Uterus (tissue), 4 donors: Measurements from ENCODE around the gene ETV7. TPM values are rescaled to one million over a fixed set of nuclear protein-coding genes. Genes with fewer than 3 reads are reported as not detected.

ENCODE experiments used
- DNase-seq, 2 donors: peaks; one replicate each; pipeline ENCODE4 v3.0.0-alpha.2; 2019 to 2020
- H3K27ac ChIP-seq, 2 donors: fragments of 200-600 bp; sonication (generic); 1 replicate in 1 of 2; 2 replicates in 1 of 2; pipeline ENCODE4 v1.5.1; 2016 to 2018
- H3K27me3 ChIP-seq, 2 donors: fragments of 200-600 bp; sonication (generic); one replicate each; pipeline ENCODE4 v1.5.1; 2018 to 2019; ENCODE audit warnings: control low read depth in 1 of 2
- H3K36me3 ChIP-seq, 2 donors: fragments of 200-600 bp; sonication (generic); one replicate each; pipeline ENCODE4 v1.5.1; 2019; ENCODE audit warnings: control low read depth in 1 of 2
- H3K4me1 ChIP-seq, 2 donors: fragments of 200-600 bp; sonication (generic); one replicate each; pipeline ENCODE4 v1.5.1; 2018 to 2019; ENCODE audit warnings: control low read depth in 1 of 2
- H3K4me3 ChIP-seq, 2 donors: fragments of 200-600 bp; sonication (generic); 1 replicate in 1 of 2; 2 replicates in 1 of 2; pipeline ENCODE4 v1.5.1; 2018 to 2019; ENCODE audit warnings: mild to moderate bottlenecking in 1 of 2
- H3K9me3 ChIP-seq, 2 donors: fragments of 200-600 bp; sonication (generic); one replicate each; pipeline ENCODE4 v1.5.1; 2019; ENCODE audit warnings: control low read depth in 1 of 2
- POLR2A ChIP-seq, 2 donors: fragments of 450-650 bp; IDR thresholded peaks; one replicate each; pipeline ENCODE4 v1.6.1; 2016; ENCODE audit warnings: antibody characterized with exemption in 2 of 2, mild to moderate bottlenecking in 1 of 2, moderate library complexity in 1 of 2
- intact Hi-C: fragments of 100-400 bp; cut with DNase I; formaldehyde crosslinking; loops from one replicate; pipeline ENCODE4 v1.15.1; 2023; ENCODE audit warnings: low total_unique reads
- total RNA-seq, 4 donors: library from RNA; depleted of rRNA in 3 of 4; stranded (reverse); fragments of >200 nt in 3 of 4; gene quantifications; one replicate each; pipeline versions ENCODE4 v1.1.0 to v1.2.4, GENCODE V29; 2014 to 2023
- TF ChIP-seq, protein P1 (sequence below), 4 experiments: fragments of 200-600 bp in 2 of 4; fragments of 450-650 bp in 2 of 4; sonication (generic) in 2 of 4; IDR thresholded peaks; one replicate each; pipeline ENCODE4 v1.5.1; 2016 to 2019; ENCODE audit warnings: antibody characterized with exemption in 4 of 4, mild to moderate bottlenecking in 2 of 4, moderate library complexity in 1 of 4
- donor health status: DM: yes; HTN: yes; CAD: no.

The ETV7 gene
- total RNA-seq, 4 donors from 2014 or later = 1.3 TPM; not detected in 3

DNA sequence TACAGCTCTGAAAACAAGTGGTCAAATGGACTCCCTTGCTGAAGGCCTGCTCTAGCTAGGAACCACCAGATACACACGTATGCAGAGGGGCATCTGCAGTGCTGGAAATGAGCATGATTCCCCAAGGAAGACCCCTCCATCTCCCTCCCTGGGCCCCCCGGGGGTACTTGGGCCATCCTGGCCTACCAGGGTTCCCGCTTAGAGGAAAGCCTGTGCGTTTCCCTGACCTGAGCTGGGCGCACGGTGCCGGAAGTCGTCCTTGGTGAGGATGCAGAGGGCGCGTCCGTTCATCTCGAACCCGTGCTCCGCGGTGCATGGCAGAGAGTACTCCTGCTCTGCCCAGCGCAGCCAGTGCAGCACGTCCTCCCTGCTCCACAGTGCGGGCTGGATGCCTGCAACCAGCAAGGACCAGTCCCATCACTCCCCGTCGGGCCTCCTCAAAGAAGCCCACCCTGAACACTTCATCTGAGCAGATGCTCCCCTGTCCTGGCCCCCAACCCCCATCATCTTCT, 11.8 kb downstream of the ETV7 start:
- intact Hi-C loops = no loop called here
- Histone ChIP-seq H3K27me3 (no peaks in the 10 kb centered on the region), H3K36me3 (no peaks in the 10 kb centered on the region), H3K4me1 (no peaks in the 10 kb centered on the region), H3K9me3 (no peaks in the 10 kb centered on the region), H3K27ac (no peak overlapping the region), H3K4me3 (no peak overlapping the region)
- TF ChIP-seq, protein P1, sequence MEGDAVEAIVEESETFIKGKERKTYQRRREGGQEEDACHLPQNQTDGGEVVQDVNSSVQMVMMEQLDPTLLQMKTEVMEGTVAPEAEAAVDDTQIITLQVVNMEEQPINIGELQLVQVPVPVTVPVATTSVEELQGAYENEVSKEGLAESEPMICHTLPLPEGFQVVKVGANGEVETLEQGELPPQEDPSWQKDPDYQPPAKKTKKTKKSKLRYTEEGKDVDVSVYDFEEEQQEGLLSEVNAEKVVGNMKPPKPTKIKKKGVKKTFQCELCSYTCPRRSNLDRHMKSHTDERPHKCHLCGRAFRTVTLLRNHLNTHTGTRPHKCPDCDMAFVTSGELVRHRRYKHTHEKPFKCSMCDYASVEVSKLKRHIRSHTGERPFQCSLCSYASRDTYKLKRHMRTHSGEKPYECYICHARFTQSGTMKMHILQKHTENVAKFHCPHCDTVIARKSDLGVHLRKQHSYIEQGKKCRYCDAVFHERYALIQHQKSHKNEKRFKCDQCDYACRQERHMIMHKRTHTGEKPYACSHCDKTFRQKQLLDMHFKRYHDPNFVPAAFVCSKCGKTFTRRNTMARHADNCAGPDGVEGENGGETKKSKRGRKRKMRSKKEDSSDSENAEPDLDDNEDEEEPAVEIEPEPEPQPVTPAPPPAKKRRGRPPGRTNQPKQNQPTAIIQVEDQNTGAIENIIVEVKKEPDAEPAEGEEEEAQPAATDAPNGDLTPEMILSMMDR (IDR thresholded peaks at IDR 0.05) = no peak
- no peak for TF ChIP-seq POLR2A (IDR thresholded peaks at IDR 0.05)
- no peak for DNase-seq

DNA sequence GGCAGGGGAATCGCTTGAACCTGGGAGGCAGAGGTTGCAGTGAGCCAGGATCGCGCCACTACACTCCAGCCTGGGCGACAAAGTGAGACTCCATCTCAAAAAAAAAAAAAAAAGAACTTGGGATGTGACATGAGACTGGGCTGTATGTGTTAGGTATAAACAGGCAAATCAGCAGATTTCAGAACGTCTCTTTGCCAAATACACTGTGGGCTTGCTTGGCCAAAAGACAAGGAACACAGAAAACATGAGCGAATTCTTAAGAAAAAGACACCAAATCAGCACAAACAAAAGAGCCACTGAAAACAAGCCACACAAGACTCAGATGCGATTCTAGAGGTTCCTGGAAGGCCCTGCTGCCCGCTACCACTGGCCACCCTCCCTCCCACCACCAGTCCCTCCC, 12.5 kb downstream of the ETV7 start:
- Histone ChIP-seq H3K4me1 (no peaks in the 10 kb centered on the region), H3K9me3 (no peaks in the 10 kb centered on the region), H3K27ac (no peak overlapping the region), H3K36me3 (no peaks in the 10 kb centered on the region), H3K27me3 (no peaks in the 10 kb centered on the region), H3K4me3 (no peak overlapping the region)
- DNase-seq = no peak
- TF ChIP-seq POLR2A (IDR thresholded peaks at IDR 0.05) = no peak
- TF ChIP-seq, protein P1 (IDR thresholded peaks at IDR 0.05) = no peak
- intact Hi-C loops = no loop called here

DNA sequence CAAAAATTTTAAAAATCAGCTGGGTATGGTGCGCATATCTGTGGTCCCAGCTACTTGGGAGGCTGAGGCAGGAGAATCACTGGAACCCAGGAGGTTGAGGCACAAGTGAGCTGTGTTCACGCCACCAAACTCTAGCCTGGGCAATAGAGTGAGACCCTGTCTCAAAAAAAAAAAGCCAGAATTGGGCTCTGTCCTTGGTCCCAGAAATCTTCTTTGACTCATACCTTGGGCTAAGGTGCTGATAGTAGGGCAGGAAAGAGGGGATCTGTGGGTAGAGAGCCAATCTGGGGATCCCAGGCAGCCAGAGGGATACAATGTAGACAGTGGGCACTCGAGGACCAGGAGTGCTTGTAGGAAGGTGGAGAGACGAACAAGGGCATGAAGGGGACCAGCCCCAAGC, 13.3 kb downstream of the ETV7 start:
- TF ChIP-seq, protein P1 (IDR thresholded peaks at IDR 0.05) = no peak
- TF ChIP-seq POLR2A (IDR thresholded peaks at IDR 0.05) = no peak
- Histone ChIP-seq H3K36me3 (no peaks in the 10 kb centered on the region), H3K4me3 (no peak overlapping the region), H3K27me3 (no peaks in the 10 kb centered on the region), H3K4me1 (no peaks in the 10 kb centered on the region), H3K9me3 (no peaks in the 10 kb centered on the region), H3K27ac (no peak overlapping the region)
- no peak for DNase-seq
- intact Hi-C loops = no loop called here

DNA sequence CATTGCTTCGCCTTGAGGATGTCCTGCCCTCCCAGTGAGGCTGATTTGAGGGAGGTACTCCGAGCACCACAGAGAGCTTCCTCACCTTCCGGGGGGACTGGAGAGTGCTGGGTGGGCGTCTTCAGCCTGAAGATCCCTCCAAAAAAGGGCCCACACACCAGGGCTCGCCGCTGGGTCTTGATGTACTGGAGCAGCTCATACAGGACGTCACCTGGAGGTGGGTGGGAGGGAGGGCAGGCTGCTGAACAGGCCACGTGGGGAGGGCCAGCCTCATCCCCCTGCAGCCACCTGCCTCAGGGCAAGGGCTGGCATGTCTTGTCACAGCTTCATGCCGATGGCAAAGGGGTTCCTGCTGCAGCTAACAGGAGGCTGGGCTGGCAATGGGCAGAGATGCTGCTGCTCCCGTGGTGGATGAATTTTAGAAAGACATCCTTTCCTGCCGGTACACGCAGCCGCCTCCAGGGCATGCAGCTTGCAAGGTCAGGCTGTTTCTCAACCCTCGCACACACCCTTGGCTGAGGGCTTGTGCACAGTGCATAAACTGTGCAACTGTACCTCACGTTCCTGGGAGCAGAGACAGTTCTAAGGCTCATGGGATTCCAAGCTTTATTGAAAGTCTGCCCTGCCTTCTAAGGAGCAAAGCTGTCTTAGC, 14.0 kb downstream of the ETV7 start:
- no peaks in the 10 kb centered on the region for H3K36me3 ChIP-seq
- H3K4me1 ChIP-seq = no peaks in the 10 kb centered on the region
- H3K9me3 ChIP-seq = no peaks in the 10 kb centered on the region
- intact Hi-C loops = no loop called here
- TF ChIP-seq, protein P1 (IDR thresholded peaks at IDR 0.05) = no peak
- no peak for TF ChIP-seq POLR2A (IDR thresholded peaks at IDR 0.05)
- H3K27me3 ChIP-seq = no peaks in the 10 kb centered on the region
- no peak overlapping the region for H3K4me3 ChIP-seq
- no peak for DNase-seq
- H3K27ac ChIP-seq = no peak overlapping the region

DNA sequence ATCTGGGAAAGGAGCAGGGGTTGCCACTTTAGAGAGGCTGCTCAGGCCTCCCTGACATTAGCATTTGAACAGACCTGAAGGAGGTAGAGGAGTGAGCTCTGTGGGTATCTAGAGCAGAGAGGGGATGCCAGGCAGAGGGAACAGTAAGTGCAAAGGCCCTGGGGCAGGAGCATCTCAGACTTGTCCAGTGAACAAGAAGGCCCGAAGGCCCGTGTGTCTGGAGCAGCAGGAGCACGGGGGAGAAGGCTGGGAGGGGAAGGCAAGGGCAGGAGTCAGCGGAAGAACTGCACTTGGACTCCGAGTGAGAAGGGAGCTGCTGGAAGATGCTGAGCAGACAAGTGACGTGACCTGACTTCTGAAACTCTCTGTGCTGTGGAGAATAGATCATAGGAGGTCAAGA, 15.4 kb downstream of the ETV7 start:
- H3K27me3 ChIP-seq = no peaks in the 10 kb centered on the region
- no peaks in the 10 kb centered on the region for H3K36me3 ChIP-seq
- intact Hi-C loops = no loop called here
- no peak overlapping the region for H3K4me3 ChIP-seq
- no peak for DNase-seq
- H3K4me1 ChIP-seq = no peaks in the 10 kb centered on the region
- no peak overlapping the region for H3K27ac ChIP-seq
- H3K9me3 ChIP-seq = no peaks in the 10 kb centered on the region
- TF ChIP-seq POLR2A (IDR thresholded peaks at IDR 0.05) = no peak
